Stomach smooth muscle (tissue), 2 donors: ENCODE measurements around the gene CPA2.

Experiments used
- H3K27ac ChIP-seq: one replicate; pipeline ENCODE4 v1.7.0; 2013; ENCODE audit warnings: mild to moderate bottlenecking, low read length, inconsistent platforms
- H3K27me3 ChIP-seq, 2 donors: one replicate each; pipeline ENCODE4 v1.7.0; 2013; ENCODE audit warnings: low read length in 2 of 2; ENCODE audit not compliant: insufficient read depth in 2 of 2, control insufficient read depth in 1 of 2
- H3K36me3 ChIP-seq, 2 donors: one replicate each; pipeline ENCODE4 v1.7.0; 2013; ENCODE audit warnings: low read length in 2 of 2; ENCODE audit not compliant: control insufficient read depth in 2 of 2, insufficient read depth in 2 of 2
- H3K4me1 ChIP-seq: one replicate; pipeline ENCODE4 v1.7.0; 2013; ENCODE audit warnings: low read length; ENCODE audit not compliant: control insufficient read depth, insufficient read depth
- H3K4me3 ChIP-seq, 2 donors: one replicate each; pipeline ENCODE4 v1.7.0; 2013; ENCODE audit warnings: low read length in 2 of 2
- H3K9ac ChIP-seq, 2 donors: one replicate each; pipeline ENCODE4 v1.7.0; 2013; ENCODE audit warnings: low read length in 2 of 2, mild to moderate bottlenecking in 1 of 2
- H3K9me3 ChIP-seq, 2 donors: one replicate each; pipeline ENCODE4 v1.7.0; 2013; ENCODE audit warnings: low read length in 2 of 2; ENCODE audit not compliant: control insufficient read depth in 2 of 2
- donor health status: healthy.
- donor health status: Pancreatic carcinoma.

Gene CPA2

GRCh38 chr7:130254555-130254954 is 12.1 kb upstream of the CPA2 start:
- Histone ChIP-seq H3K27me3 (no peaks in the 10 kb centered on the region), H3K9ac (no peak overlapping the region), H3K9me3 (peaks cover 5% of the 10 kb centered on the region in 2 donors), H3K4me1 (no peaks in the 10 kb centered on the region), H3K36me3 (no peaks in the 10 kb centered on the region), H3K27ac (no peak overlapping the region), H3K4me3 (no peak overlapping the region)

- no peaks in the 10 kb centered on the region for H3K36me3 ChIP-seq
- no peaks in the 10 kb centered on the region for H3K27me3 ChIP-seq
- no peak overlapping the region for H3K9ac ChIP-seq
- peaks cover 5% of the 10 kb centered on the region in 2 donors for H3K9me3 ChIP-seq
- no peak overlapping the region for H3K27ac ChIP-seq
- H3K4me1 ChIP-seq = no peaks in the 10 kb centered on the region
- H3K4me3 ChIP-seq = no peak overlapping the region
Observed at GRCh38 chr7:130256704-130257103, 10.0 kb upstream of the CPA2 start.

GRCh38 chr7:130258494-130259078 is 8.1 kb upstream of the CPA2 start:
- H3K27ac ChIP-seq = no peak overlapping the region
- no peaks in the 10 kb centered on the region for H3K4me1 ChIP-seq
- no peak overlapping the region for H3K9ac ChIP-seq
- H3K4me3 ChIP-seq = no peak overlapping the region
- H3K27me3 ChIP-seq = no peaks in the 10 kb centered on the region
- no peaks in the 10 kb centered on the region for H3K36me3 ChIP-seq
- peaks cover 5% of the 10 kb centered on the region in 2 donors for H3K9me3 ChIP-seq

- no peak overlapping the region for H3K4me3 ChIP-seq
- H3K9ac ChIP-seq = no peak overlapping the region
- no peak overlapping the region for H3K27ac ChIP-seq
- no peaks in the 10 kb centered on the region for H3K36me3 ChIP-seq
- peaks cover 0 to 5% of the 10 kb centered on the region in 2 donors for H3K9me3 ChIP-seq
- H3K27me3 ChIP-seq = no peaks in the 10 kb centered on the region
- no peaks in the 10 kb centered on the region for H3K4me1 ChIP-seq
Observed at GRCh38 chr7:130262448-130262847, 4.2 kb upstream of the CPA2 start.

GRCh38 chr7:130263130-130263529 is 3.5 kb upstream of the CPA2 start:
- Histone ChIP-seq H3K36me3 (no peaks in the 10 kb centered on the region), H3K9ac (no peak overlapping the region), H3K27me3 (no peaks in the 10 kb centered on the region), H3K27ac (no peak overlapping the region), H3K4me3 (no peak overlapping the region), H3K9me3 (peaks cover 0 to 5% of the 10 kb centered on the region in 2 donors), H3K4me1 (no peaks in the 10 kb centered on the region)

GRCh38 chr7:130266961-130267321 is 278 bp downstream of the CPA2 start:
- H3K4me1 ChIP-seq = no peaks in the 10 kb centered on the region
- no peaks in the 10 kb centered on the region for H3K36me3 ChIP-seq
- H3K27ac ChIP-seq = no peak overlapping the region
- no peaks in the 10 kb centered on the region for H3K9me3 ChIP-seq
- H3K4me3 ChIP-seq = no peak overlapping the region
- H3K27me3 ChIP-seq = no peaks in the 10 kb centered on the region
- no peak overlapping the region for H3K9ac ChIP-seq

GRCh38 chr7:130268463-130269317 is 2.0 kb downstream of the CPA2 start:
- Histone ChIP-seq H3K9ac (no peak overlapping the region), H3K36me3 (no peaks in the 10 kb centered on the region), H3K9me3 (no peaks in the 10 kb centered on the region), H3K4me3 (no peak overlapping the region), H3K27me3 (no peaks in the 10 kb centered on the region), H3K27ac (no peak overlapping the region), H3K4me1 (peaks cover 9% of the 10 kb centered on the region)

GRCh38 chr7:130269318-130269694 is 2.6 kb downstream of the CPA2 start:
- Histone ChIP-seq H3K9me3 (no peaks in the 10 kb centered on the region), H3K36me3 (no peaks in the 10 kb centered on the region), H3K4me1 (peaks cover 12% of the 10 kb centered on the region), H3K4me3 (no peak overlapping the region), H3K27ac (no peak overlapping the region), H3K27me3 (no peaks in the 10 kb centered on the region), H3K9ac (no peak overlapping the region)

GRCh38 chr7:130270947-130271800 is 4.5 kb downstream of the CPA2 start:
- Histone ChIP-seq H3K27ac (no peak overlapping the region), H3K36me3 (no peaks in the 10 kb centered on the region), H3K27me3 (no peaks in the 10 kb centered on the region), H3K4me3 (no peak overlapping the region), H3K4me1 (peaks cover 19% of the 10 kb centered on the region), H3K9ac (no peak overlapping the region), H3K9me3 (no peaks in the 10 kb centered on the region)

GRCh38 chr7:130272381-130273080 is 5.9 kb downstream of the CPA2 start:
- Histone ChIP-seq H3K9me3 (no peaks in the 10 kb centered on the region), H3K4me3 (peak overlapping the region; percentile 53 to 59), H3K27me3 (no peaks in the 10 kb centered on the region), H3K36me3 (no peaks in the 10 kb centered on the region), H3K9ac (peak overlapping the region; percentile 40 to 60), H3K27ac (no peak overlapping the region), H3K4me1 (peaks cover 19% of the 10 kb centered on the region)
